ENCODE data around the gene SCIMP.

Gene SCIMP

GRCh38 chr17:5164436-5164835, 70.2 kb downstream of the SCIMP start:
- TF ChIP-seq, protein P1, sequence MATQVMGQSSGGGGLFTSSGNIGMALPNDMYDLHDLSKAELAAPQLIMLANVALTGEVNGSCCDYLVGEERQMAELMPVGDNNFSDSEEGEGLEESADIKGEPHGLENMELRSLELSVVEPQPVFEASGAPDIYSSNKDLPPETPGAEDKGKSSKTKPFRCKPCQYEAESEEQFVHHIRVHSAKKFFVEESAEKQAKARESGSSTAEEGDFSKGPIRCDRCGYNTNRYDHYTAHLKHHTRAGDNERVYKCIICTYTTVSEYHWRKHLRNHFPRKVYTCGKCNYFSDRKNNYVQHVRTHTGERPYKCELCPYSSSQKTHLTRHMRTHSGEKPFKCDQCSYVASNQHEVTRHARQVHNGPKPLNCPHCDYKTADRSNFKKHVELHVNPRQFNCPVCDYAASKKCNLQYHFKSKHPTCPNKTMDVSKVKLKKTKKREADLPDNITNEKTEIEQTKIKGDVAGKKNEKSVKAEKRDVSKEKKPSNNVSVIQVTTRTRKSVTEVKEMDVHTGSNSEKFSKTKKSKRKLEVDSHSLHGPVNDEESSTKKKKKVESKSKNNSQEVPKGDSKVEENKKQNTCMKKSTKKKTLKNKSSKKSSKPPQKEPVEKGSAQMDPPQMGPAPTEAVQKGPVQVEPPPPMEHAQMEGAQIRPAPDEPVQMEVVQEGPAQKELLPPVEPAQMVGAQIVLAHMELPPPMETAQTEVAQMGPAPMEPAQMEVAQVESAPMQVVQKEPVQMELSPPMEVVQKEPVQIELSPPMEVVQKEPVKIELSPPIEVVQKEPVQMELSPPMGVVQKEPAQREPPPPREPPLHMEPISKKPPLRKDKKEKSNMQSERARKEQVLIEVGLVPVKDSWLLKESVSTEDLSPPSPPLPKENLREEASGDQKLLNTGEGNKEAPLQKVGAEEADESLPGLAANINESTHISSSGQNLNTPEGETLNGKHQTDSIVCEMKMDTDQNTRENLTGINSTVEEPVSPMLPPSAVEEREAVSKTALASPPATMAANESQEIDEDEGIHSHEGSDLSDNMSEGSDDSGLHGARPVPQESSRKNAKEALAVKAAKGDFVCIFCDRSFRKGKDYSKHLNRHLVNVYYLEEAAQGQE (IDR thresholded peaks at IDR 0.05; ENCODE audit: insufficient read depth in 1 of 2, low read depth in 2 of 2, low read length in 2 of 2): no peak
- TF ChIP-seq SIN3A (IDR thresholded peaks at IDR 0.05; ENCODE audit: borderline replicate concordance, insufficient read depth, low read length): no peak
- no peak for TF ChIP-seq TAF1 (IDR thresholded peaks at IDR 0.05; ENCODE audit: borderline replicate concordance, insufficient read depth, low read length)
- TF ChIP-seq FOXP2 (optimal IDR thresholded peaks at IDR 0.05; ENCODE audit: borderline replicate concordance, extremely low read depth, extremely low read length, insufficient read depth): no peak
- TF ChIP-seq POLR2AphosphoS5 (IDR thresholded peaks at IDR 0.05; ENCODE audit: low read depth, low read length): no peak
